Superior temporal gyrus (tissue), 1 donor: ENCODE results near the gene BCKDHA.
A peak's percentile ranks its signal among the peaks of the same experiment; 100 is the strongest.
"Not testable (repeated sequence)": the region's sequence is repeated elsewhere in the genome, so short reads cannot be mapped to it uniquely, and the experiment has no call there.

Experiments used
- DNase-seq: peaks from one replicate; pipeline ENCODE4 v3.0.0-alpha.2; 2016; ENCODE audit errors: extremely low spot score

BCKDHA gene

GRCh38 chr19:41403181-41403970 is 5.8 kb downstream of the BCKDHA start:
- DNase-seq: no peak

DNA sequence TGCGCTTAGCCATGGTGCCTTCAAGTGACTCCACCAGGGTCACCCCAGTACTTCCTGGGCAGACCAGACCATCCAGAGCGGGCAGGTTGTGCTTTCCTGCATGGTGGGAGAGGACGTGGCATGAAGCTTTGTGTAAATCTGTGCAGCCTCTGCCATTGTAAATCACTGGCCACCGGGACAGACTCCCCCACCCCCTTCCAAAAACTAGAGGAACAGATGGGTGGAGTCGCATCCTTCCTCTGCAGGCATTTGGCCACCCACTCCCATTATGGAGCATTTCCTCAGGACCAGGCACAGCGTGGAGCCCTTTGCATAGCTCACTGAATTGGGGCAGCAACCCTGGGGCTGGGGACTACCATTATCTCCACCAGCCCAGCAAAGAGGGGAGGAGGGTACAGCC is 8.2 kb downstream of the BCKDHA start:
- DNase-seq: no peak

DNA sequence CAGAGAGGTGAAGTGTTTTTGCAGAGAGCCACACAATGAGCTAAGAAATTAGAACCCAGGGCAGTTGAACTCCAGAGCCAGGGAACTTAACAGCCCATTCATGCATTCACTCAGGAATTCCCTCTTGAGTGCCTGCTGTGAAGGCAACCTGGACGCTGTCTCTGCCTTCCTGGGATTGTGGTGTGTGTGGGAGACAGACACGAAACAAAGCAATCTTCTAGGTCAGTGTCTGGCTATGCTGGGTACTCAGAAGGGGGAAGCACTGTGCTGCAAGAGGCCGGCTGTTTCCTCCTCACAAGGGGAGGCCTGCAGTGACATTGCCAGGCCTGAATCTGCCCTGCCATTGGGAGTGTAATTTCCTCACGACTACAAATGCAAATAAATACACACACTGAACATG is 9.7 kb downstream of the BCKDHA start:
- DNase-seq: no peak

DNA sequence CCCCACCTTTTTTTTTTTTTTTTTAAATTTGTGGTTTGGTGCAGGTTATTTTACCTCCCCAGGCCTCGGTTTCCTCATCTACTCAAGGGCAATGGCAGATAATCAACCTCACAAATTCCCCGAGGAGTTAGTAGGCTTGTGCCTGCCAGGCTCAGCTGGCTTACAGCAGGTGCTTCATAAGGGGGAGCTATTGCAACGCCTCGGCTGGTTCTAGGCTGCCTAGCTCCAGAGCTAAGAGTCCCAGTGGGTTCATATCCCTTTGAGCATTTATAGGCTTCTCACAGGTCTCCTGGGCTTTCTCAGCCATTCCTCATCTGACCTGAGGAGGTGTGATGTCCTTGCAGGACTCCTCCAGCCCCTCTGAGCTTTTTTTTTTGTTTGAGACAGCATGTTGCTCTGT is 10.6 kb downstream of the BCKDHA start:
- no peak for DNase-seq

DNA sequence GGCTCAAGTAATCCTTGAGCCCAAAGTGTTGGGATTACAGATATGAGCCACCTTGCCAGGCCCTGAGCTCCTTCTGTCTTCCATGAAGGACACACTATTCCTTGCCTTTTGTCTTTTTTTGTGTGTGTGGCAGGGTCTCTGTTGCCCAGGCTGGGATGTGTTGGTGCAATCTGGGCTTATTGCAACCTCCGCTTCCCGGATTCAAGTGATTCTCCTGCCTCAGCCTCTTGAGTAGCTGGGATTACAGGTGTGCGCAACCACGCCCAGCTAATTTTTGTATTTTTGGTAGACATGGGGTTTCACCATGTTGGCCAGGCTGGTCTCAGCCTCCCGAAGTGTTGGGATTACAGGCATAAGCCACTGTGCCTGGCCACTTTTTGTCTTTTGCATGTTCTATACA is 11.2 kb downstream of the BCKDHA start:
- not testable (repeated sequence) for DNase-seq

- no peak for DNase-seq
Observed at GRCh38 chr19:41409288-41409687, 11.7 kb downstream of the BCKDHA start.

DNA sequence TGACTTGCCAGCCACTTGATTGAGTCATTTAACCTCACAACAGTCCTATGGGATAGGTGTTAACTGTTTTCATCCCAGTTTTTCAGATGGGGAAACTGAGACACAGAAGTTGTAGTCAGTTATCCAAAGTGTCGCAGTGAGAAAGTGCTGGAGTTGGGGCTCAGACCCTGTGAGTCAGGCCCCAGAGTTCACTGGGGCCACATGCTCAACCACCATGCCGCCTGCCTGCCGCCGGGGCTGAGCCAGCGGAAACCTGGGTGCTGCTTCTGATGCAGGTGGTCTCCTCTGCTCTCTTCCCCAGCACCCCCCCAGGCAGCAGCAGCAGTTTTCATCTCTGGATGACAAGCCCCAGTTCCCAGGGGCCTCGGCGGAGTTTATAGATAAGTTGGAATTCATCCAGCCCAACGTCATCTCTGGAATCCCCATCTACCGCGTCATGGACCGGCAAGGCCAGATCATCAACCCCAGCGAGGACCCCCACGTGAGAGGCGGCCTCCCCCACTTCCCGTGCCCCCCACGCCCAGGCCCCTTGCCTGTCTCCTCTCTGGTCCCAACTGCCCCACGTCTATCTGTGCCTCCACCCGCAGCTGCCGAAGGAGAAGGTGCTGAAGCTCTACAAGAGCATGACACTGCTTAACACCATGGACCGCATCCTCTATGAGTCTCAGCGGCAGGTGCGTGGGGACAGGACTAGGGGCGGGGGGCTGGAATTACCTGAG is 12.9 kb downstream of the BCKDHA start:
- DNase-seq: no peak

DNA sequence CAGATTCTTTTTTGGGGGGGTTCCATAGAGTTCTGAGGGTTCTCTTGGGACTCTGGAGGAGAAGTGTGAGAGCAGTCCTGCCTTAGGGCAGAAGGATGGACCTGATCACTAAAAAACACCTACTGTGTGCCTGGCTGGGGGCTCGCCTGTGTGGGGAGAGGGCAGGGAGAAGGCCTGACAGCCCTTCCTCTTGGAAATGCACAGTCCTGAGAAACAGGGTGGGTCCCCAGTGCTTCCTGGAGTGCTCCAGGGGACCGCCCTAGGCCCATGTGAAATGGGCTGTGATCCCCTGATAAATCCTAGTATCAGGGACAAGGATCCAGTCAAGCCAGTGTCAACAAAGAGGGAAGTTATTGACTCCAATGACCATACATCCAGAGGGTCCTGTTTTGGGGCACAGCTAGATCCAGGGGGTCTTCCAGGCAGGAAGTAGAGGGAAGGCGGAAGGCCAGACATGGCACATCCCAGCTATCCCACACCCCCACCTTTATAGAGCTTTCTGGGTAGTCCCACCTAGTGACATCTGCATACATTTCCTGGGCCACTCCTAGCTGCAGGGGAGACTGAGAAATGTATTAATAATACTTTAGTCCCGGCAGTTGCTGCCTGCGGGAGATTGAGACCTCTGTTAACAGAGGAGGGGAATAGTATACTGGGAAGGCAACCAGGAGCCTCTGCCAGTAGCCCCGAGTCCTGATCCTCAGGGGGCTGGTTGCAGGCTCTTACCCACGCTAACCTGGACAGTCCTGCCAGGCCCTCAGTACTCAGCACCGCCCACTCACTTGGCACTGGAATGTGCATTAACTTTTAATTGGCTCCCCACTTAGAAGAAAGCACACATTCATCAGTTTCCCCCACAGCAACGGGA is 13.7 kb downstream of the BCKDHA start:
- no peak for DNase-seq

GRCh38 chr19:41411968-41412265 is 14.3 kb downstream of the BCKDHA start:
- peak; percentile 83 for DNase-seq

- no peak for DNase-seq
Observed at GRCh38 chr19:41412953-41413352, 15.3 kb downstream of the BCKDHA start.

DNA sequence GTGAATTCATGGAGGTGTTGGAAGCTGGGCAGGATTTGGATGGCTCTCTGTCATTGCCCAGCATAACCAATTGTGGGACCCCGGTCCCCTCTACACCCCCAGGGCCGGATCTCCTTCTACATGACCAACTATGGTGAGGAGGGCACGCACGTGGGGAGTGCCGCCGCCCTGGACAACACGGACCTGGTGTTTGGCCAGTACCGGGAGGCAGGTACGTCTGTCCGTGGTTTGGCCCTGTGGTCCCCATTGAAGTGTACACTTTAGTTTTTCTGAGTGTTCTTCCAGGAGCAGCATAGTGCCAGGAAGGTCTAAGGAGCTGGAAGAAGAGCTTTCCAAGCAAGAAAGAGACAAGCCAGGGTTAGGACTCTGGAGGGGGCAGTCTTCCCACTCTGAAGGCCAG is 16.3 kb downstream of the BCKDHA start:
- no peak for DNase-seq

GRCh38 chr19:41414461-41414860 is 16.8 kb downstream of the BCKDHA start:
- no peak for DNase-seq

GRCh38 chr19:41415154-41415571 is 17.5 kb downstream of the BCKDHA start:
- DNase-seq: no peak

- no peak for DNase-seq
Observed at GRCh38 chr19:41416194-41416674, 18.6 kb downstream of the BCKDHA start.

DNA sequence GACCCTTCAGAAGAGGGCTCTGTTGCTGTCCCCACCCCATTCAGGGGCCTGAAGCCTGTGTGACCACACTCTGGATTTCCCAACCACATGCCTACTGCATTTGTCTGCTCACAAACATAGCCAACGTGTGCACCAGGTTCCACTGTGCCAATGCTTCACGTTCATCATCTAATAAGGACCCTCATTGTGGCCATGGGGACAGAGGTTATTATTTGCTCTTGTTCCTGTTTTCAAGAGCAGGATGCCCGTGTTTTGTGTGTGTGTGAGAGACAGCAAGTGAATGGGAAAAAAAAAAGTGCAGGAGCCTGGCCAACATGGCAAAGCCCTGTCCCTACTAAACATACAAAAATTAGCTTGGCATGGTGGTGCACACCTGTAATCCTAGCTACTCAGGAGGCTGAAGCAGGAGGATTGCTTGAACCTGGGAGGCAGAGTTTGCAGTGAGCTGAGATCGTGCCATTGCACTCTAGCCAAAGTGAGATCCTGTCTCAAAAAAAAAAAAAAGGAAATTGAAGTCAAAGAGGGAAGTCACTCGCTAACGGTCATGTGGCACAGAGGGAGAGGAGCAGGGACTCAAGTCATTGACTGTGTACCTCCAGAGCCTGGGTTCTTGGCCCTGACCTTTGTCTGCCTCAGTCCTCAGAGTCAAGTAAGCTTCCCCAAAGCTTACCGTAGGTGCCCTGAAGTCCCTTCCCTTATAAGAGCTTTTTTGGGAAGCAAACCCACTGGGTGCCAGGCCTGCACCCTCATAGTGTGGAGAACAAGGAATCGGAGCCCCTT is 22.7 kb downstream of the BCKDHA start:
- no peak for DNase-seq

DNA sequence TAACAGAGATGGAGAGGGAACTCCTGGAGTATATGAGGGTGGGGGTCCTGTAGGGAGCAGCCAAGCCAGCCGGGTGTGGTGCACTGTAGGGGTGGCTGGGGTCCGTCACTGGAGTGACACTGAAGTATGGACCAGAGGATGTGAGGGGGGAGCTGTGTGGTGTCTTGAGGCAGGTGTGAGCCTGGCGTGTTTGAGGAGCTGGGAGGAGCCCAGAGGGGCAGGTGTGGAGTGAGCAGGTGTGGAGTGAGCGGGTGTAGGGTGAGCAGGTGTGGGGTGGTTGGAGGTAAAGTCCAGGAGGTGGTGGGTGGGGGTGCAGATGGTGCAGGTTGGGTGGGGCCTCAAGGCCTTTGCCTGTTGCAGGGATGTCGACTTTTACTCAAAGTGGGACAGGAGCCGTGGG is 23.7 kb downstream of the BCKDHA start:
- DNase-seq: no peak

DNA sequence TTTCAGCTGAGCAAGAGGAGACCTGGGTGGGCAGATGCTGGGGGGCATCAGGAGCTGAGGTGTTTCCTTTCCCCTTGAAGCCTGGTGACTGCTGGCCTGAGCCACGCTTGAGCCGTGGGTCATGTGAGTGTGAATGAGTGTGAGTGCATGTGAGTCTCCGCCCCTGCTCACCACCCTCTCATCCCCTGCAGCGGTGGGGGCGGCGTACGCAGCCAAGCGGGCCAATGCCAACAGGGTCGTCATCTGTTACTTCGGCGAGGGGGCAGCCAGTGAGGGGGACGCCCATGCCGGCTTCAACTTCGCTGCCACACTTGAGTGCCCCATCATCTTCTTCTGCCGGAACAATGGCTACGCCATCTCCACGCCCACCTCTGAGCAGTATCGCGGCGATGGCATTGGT is 24.4 kb downstream of the BCKDHA start:
- no peak for DNase-seq

- no peak for DNase-seq
Observed at GRCh38 chr19:41422456-41422855, 24.8 kb downstream of the BCKDHA start.

- DNase-seq: no peak
Observed at GRCh38 chr19:41422955-41423354, 25.3 kb downstream of the BCKDHA start.

GRCh38 chr19:41424335-41425173 is 26.9 kb downstream of the BCKDHA start:
- DNase-seq: no peak
